ENCODE results near the gene CCR8.

CCR8 gene

GRCh38 chr3:39291903-39292329 lies 37.6 kb upstream of the CCR8 start:
- Mint-ChIP-seq H3K27ac (ENCODE audit: low read depth) (peak overlapping the region; percentile 29), H3K27me3 (no peaks in the 10 kb centered on the region), H3K9me3 (no peaks in the 10 kb centered on the region), H3K4me3 (no peak overlapping the region), H3K4me1 (peaks cover 14% of the 10 kb centered on the region), H3K36me3 (ENCODE audit: insufficient read depth) (peaks cover 3% of the 10 kb centered on the region)
- DNase-seq (ENCODE audit: low spot score in 2 of 2) (peak; percentile 62 to 75), ATAC-seq (replicated peaks; ENCODE audit: extremely low read depth, poor library complexity, severe bottlenecking) (peak; percentile 20)

- no peak overlapping the region for H3K4me3 Mint-ChIP-seq
- peaks cover 3% of the 10 kb centered on the region for H3K36me3 Mint-ChIP-seq (ENCODE audit: insufficient read depth)
- peaks cover 10% of the 10 kb centered on the region for H3K4me1 Mint-ChIP-seq
- no peak overlapping the region for H3K27ac Mint-ChIP-seq (ENCODE audit: low read depth)
- no peaks in the 10 kb centered on the region for H3K9me3 Mint-ChIP-seq
- H3K27me3 Mint-ChIP-seq: no peaks in the 10 kb centered on the region
- DNase-seq (ENCODE audit: low spot score in 2 of 2): no peak
- no peak for ATAC-seq (replicated peaks; ENCODE audit: extremely low read depth, poor library complexity, severe bottlenecking)
Measured at GRCh38 chr3:39292961-39293360, 36.5 kb upstream of the CCR8 start.

GRCh38 chr3:39294446-39295183 lies 34.9 kb upstream of the CCR8 start:
- Mint-ChIP-seq H3K9me3 (peaks cover 10% of the 10 kb centered on the region), H3K4me3 (no peak overlapping the region), H3K27me3 (peaks cover 10% of the 10 kb centered on the region), H3K4me1 (peaks cover 5% of the 10 kb centered on the region), H3K27ac (ENCODE audit: low read depth) (no peak overlapping the region), H3K36me3 (ENCODE audit: insufficient read depth) (peaks cover 3% of the 10 kb centered on the region)
- DNase-seq (ENCODE audit: low spot score in 2 of 2) (no peak), ATAC-seq (replicated peaks; ENCODE audit: extremely low read depth, poor library complexity, severe bottlenecking) (no peak)

GRCh38 chr3:39295184-39295775 lies 34.2 kb upstream of the CCR8 start:
- no peak overlapping the region for H3K4me3 Mint-ChIP-seq
- no peak for ATAC-seq (replicated peaks; ENCODE audit: extremely low read depth, poor library complexity, severe bottlenecking)
- H3K36me3 Mint-ChIP-seq (ENCODE audit: insufficient read depth): peaks cover 3% of the 10 kb centered on the region
- H3K9me3 Mint-ChIP-seq: peaks cover 17% of the 10 kb centered on the region
- H3K27me3 Mint-ChIP-seq: peaks cover 17% of the 10 kb centered on the region
- DNase-seq (ENCODE audit: low spot score in 2 of 2): no peak
- H3K4me1 Mint-ChIP-seq: peaks cover 5% of the 10 kb centered on the region
- no peak overlapping the region for H3K27ac Mint-ChIP-seq (ENCODE audit: low read depth)

GRCh38 chr3:39296197-39297077 lies 33.1 kb upstream of the CCR8 start:
- Mint-ChIP-seq H3K27me3 (peaks cover 28% of the 10 kb centered on the region), H3K36me3 (ENCODE audit: insufficient read depth) (peaks cover 3% of the 10 kb centered on the region), H3K27ac (ENCODE audit: low read depth) (no peak overlapping the region), H3K9me3 (peaks cover 26% of the 10 kb centered on the region), H3K4me3 (no peak overlapping the region), H3K4me1 (peaks cover 5% of the 10 kb centered on the region)
- ATAC-seq (replicated peaks; ENCODE audit: extremely low read depth, poor library complexity, severe bottlenecking) (no peak), DNase-seq (ENCODE audit: low spot score in 2 of 2) (no peak)

- ATAC-seq (replicated peaks; ENCODE audit: extremely low read depth, poor library complexity, severe bottlenecking) (no peak), DNase-seq (ENCODE audit: low spot score in 2 of 2) (no peak)
- Mint-ChIP-seq H3K27ac (ENCODE audit: low read depth) (no peak overlapping the region), H3K4me3 (no peak overlapping the region), H3K9me3 (peaks cover 34% of the 10 kb centered on the region), H3K36me3 (ENCODE audit: insufficient read depth) (no peaks in the 10 kb centered on the region), H3K27me3 (peaks cover 55% of the 10 kb centered on the region), H3K4me1 (no peaks in the 10 kb centered on the region)
Measured at GRCh38 chr3:39299279-39299678, 30.2 kb upstream of the CCR8 start.

- peaks cover 79% of the 10 kb centered on the region for H3K27me3 Mint-ChIP-seq
- no peak overlapping the region for H3K27ac Mint-ChIP-seq (ENCODE audit: low read depth)
- no peak for ATAC-seq (replicated peaks; ENCODE audit: extremely low read depth, poor library complexity, severe bottlenecking)
- H3K4me3 Mint-ChIP-seq: no peak overlapping the region
- H3K36me3 Mint-ChIP-seq (ENCODE audit: insufficient read depth): no peaks in the 10 kb centered on the region
- peaks cover 40% of the 10 kb centered on the region for H3K9me3 Mint-ChIP-seq
- no peaks in the 10 kb centered on the region for H3K4me1 Mint-ChIP-seq
- DNase-seq (ENCODE audit: low spot score in 2 of 2): no peak
Measured at GRCh38 chr3:39302178-39302577, 27.3 kb upstream of the CCR8 start.

- peaks cover 1% of the 10 kb centered on the region for H3K36me3 Mint-ChIP-seq (ENCODE audit: insufficient read depth)
- no peaks in the 10 kb centered on the region for H3K4me1 Mint-ChIP-seq
- H3K9me3 Mint-ChIP-seq: peaks cover 11% of the 10 kb centered on the region
- no peak overlapping the region for H3K4me3 Mint-ChIP-seq
- DNase-seq (ENCODE audit: low spot score in 2 of 2): no peak
- no peak for ATAC-seq (replicated peaks; ENCODE audit: extremely low read depth, poor library complexity, severe bottlenecking)
- H3K27ac Mint-ChIP-seq (ENCODE audit: low read depth): no peak overlapping the region
- peaks cover 29% of the 10 kb centered on the region for H3K27me3 Mint-ChIP-seq
Measured at GRCh38 chr3:39313289-39313688, 16.2 kb upstream of the CCR8 start.

GRCh38 chr3:39315420-39315819 lies 14.1 kb upstream of the CCR8 start:
- peaks cover 11% of the 10 kb centered on the region for H3K9me3 Mint-ChIP-seq

GRCh38 chr3:39317571-39318169 lies 11.8 kb upstream of the CCR8 start:
- Mint-ChIP-seq H3K27me3 (peaks cover 30% of the 10 kb centered on the region), H3K27ac (ENCODE audit: low read depth) (no peak overlapping the region), H3K4me1 (no peaks in the 10 kb centered on the region)

More at GRCh38 chr3:39315420-39315819, 14.1 kb upstream of the CCR8 start:
- ATAC-seq (replicated peaks; ENCODE audit: extremely low read depth, poor library complexity, severe bottlenecking): no peak
- H3K4me3 Mint-ChIP-seq: no peak overlapping the region
- no peak for DNase-seq (ENCODE audit: low spot score in 2 of 2)
- peaks cover 30% of the 10 kb centered on the region for H3K27me3 Mint-ChIP-seq
- H3K4me1 Mint-ChIP-seq: no peaks in the 10 kb centered on the region
- no peak overlapping the region for H3K27ac Mint-ChIP-seq (ENCODE audit: low read depth)
- peaks cover 1% of the 10 kb centered on the region for H3K36me3 Mint-ChIP-seq (ENCODE audit: insufficient read depth)

GRCh38 chr3:39318301-39318700 lies 11.2 kb upstream of the CCR8 start:
- Mint-ChIP-seq H3K27ac (ENCODE audit: low read depth) (no peak overlapping the region), H3K4me1 (no peaks in the 10 kb centered on the region), H3K9me3 (peaks cover 11% of the 10 kb centered on the region), H3K36me3 (ENCODE audit: insufficient read depth) (no peaks in the 10 kb centered on the region), H3K4me3 (no peak overlapping the region), H3K27me3 (peaks cover 27% of the 10 kb centered on the region)
- no peak for DNase-seq (ENCODE audit: low spot score in 2 of 2)
- ATAC-seq (replicated peaks; ENCODE audit: extremely low read depth, poor library complexity, severe bottlenecking): no peak

More at GRCh38 chr3:39317571-39318169, 11.8 kb upstream of the CCR8 start:
- Mint-ChIP-seq H3K4me3 (no peak overlapping the region), H3K36me3 (ENCODE audit: insufficient read depth) (no peaks in the 10 kb centered on the region), H3K9me3 (peaks cover 11% of the 10 kb centered on the region)
- DNase-seq (ENCODE audit: low spot score in 2 of 2) (no peak), ATAC-seq (replicated peaks; ENCODE audit: extremely low read depth, poor library complexity, severe bottlenecking) (no peak)

- Mint-ChIP-seq H3K36me3 (ENCODE audit: insufficient read depth) (no peaks in the 10 kb centered on the region), H3K4me3 (no peak overlapping the region), H3K9me3 (peaks cover 6% of the 10 kb centered on the region), H3K27me3 (peaks cover 19% of the 10 kb centered on the region), H3K4me1 (no peaks in the 10 kb centered on the region), H3K27ac (ENCODE audit: low read depth) (no peak overlapping the region)
- DNase-seq (ENCODE audit: low spot score in 2 of 2) (no peak), ATAC-seq (replicated peaks; ENCODE audit: extremely low read depth, poor library complexity, severe bottlenecking) (no peak)
Measured at GRCh38 chr3:39319249-39319648, 10.3 kb upstream of the CCR8 start.
